ENCODE results near the gene SAMD4A. TPM values are rescaled to one million over a fixed set of nuclear protein-coding genes. Genes with fewer than 3 reads are reported as not detected.

The SAMD4A gene
- total and polyA plus RNA-seq, 2 of the 4 experiments (the other 2 are of a cell fraction), result 22.9 to 38.2 TPM

GRCh38 chr14:54580933-54581332 is 14.0 kb downstream of the SAMD4A start:
- CTCF ChIA-PET, result interaction anchor here (1.0 kb wide), 1 partner anchor 11 kb away, joined by 3 read pairs; no protein-coding TSS in a partner anchor
- ATAC-seq (ENCODE audit: low read depth), result no peak
- intact Hi-C loops (cut with micrococcal nuclease), result no loop called here

More at GRCh38 chr14:54580933-54581332, 14.0 kb downstream of the SAMD4A start:
- Histone ChIP-seq H3K9me1 (ENCODE audit: insufficient read depth, low read length) (peaks cover 30% of the 10 kb centered on the region), H2AK9ac (replicated peaks; ENCODE audit: low read depth, low read length, poor library complexity) (no peak overlapping the region), H2AFZ (replicated peaks; ENCODE audit: low read length, poor library complexity) (no peak overlapping the region), H4K20me1 (ENCODE audit: insufficient read depth, low read length) (peaks cover 76% of the 10 kb centered on the region), H3K36me3 (ENCODE audit: control insufficient read depth, insufficient read depth, low read length) (peaks cover 13% of the 10 kb centered on the region), H3K4me1 (ENCODE audit: control insufficient read depth, insufficient read depth, low read length) (peaks cover 24% of the 10 kb centered on the region), H3K27ac (ENCODE audit: insufficient read depth, low read length) (no peak overlapping the region), H3K79me1 (ENCODE audit: low read depth in 1 of 2, low read length in 2 of 2) (peaks cover 37 to 71% of the 10 kb centered on the region in 2 experiments), H3K27me3 (ENCODE audit: control insufficient read depth, insufficient read depth, low read length) (no peaks in the 10 kb centered on the region), H4K5ac (ENCODE audit: low read depth, low read length) (no peak overlapping the region), H3K56ac (ENCODE audit: extremely low read depth, insufficient read depth, low read length) (no peak overlapping the region), H3K9ac (ENCODE audit: low read depth, low read length) (no peak overlapping the region), H2BK20ac (ENCODE audit: low read depth, low read length) (no peak overlapping the region), H3K9me3 (ENCODE audit: control insufficient read depth, insufficient read depth, low read length) (no peaks in the 10 kb centered on the region), H4K8ac (ENCODE audit: low read depth in 2 of 2, low read length in 2 of 2) (no peak overlapping the region), H2BK15ac (ENCODE audit: low read depth, low read length) (no peak overlapping the region), H4K91ac (ENCODE audit: insufficient read depth, low read depth, low read length) (no peak overlapping the region), H3K23ac (ENCODE audit: low read depth, low read length) (peak overlapping the region; percentile 12; the same call in 1 of the 2 replicates), H2BK5ac (ENCODE audit: low read depth, low read length, poor library complexity, severe bottlenecking) (no peak overlapping the region), H3K18ac (ENCODE audit: low read depth, low read length) (no peak overlapping the region), H3K4ac (ENCODE audit: low read depth, low read length) (no peak overlapping the region), H3K4me2 (ENCODE audit: low read depth, low read length) (no peak overlapping the region), H3K4me3 (ENCODE audit: insufficient read depth, low read depth, low read length) (no peak overlapping the region), H2BK120ac (ENCODE audit: low read depth, low read length) (no peak overlapping the region), H3K14ac (replicated peaks; ENCODE audit: low read depth, low read length) (no peak overlapping the region), H2AK5ac (ENCODE audit: low read depth, low read length) (no peak overlapping the region)
- no peak for DNase-seq
- dilution Hi-C loops (cut with HindIII; ENCODE audit: low sequenced_read_pairs, unreplicated experiment) (no loop called here), in situ Hi-C loops (cut with MboI; ENCODE audit: low sequenced_read_pairs) (no loop called here)
- 100% methylated on average over 2 of the region's 3 CpGs; no CpG with 5 or more reads in 1 of the 2 experiments for WGBS, 2 experiments (ENCODE audit: extremely low coverage in 2 of 2, insufficient read length in 1 of 2)
- BruUV-seq (replicated peaks), result no TSS peak
- TF ChIP-seq ELK1 (IDR thresholded peaks at IDR 0.05; ENCODE audit: borderline replicate concordance, low read depth, low read length), result no peak
- TF ChIP-seq RCOR1 (IDR thresholded peaks at IDR 0.05; ENCODE audit: insufficient replicate concordance, low read length), result no peak
- TF ChIP-seq SMC3 (IDR thresholded peaks at IDR 0.05; ENCODE audit: low read depth, low read length), result no peak
- no peak for TF ChIP-seq RAD21 (IDR thresholded peaks at IDR 0.05; ENCODE audit: low read length)
- POLR2A ChIA-PET (ENCODE audit: unreplicated experiment), result no interaction called here
